ENCODE measurements around the gene NOL11.
A peak's percentile ranks its signal among the peaks of the same experiment; 100 is the strongest.

Gene NOL11

DNA sequence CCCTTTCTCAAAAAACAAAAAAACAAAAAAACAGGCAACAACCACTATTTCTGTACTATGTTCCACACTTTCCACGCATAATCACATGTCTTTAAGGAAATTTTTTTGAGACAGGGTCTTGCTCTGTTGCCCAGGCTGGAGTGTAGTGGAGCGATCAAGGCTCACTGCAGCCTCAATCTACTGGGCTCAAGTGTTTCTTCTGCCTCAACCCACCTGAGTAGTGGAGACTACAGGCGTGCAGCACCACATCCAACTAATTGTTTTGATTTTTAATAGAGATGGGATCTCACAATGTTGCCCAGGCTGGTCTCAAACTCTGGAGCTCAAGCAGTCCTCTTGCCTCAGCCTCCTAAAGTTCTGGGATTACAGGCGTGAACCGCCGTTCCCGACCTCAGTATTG lies 54.9 kb downstream of the NOL11 start:
- no peak for DNase-seq (ENCODE audit: low read depth)
- TF ChIP-seq CTCF (conservative IDR thresholded peaks at IDR 0.05; ENCODE audit: low read depth, low read length): no peak

GRCh38 chr17:67773246-67773645 lies 55.5 kb downstream of the NOL11 start:
- no peak for TF ChIP-seq CTCF (conservative IDR thresholded peaks at IDR 0.05; ENCODE audit: low read depth, low read length)
- no peak for DNase-seq (ENCODE audit: low read depth)
- H3K4me3 ChIP-seq (ENCODE audit: low read depth, low read length): no peak overlapping the region

More for the DNA sequence above, 54.9 kb downstream of the NOL11 start:
- no peak overlapping the region for H3K4me3 ChIP-seq (ENCODE audit: low read depth, low read length)

DNA sequence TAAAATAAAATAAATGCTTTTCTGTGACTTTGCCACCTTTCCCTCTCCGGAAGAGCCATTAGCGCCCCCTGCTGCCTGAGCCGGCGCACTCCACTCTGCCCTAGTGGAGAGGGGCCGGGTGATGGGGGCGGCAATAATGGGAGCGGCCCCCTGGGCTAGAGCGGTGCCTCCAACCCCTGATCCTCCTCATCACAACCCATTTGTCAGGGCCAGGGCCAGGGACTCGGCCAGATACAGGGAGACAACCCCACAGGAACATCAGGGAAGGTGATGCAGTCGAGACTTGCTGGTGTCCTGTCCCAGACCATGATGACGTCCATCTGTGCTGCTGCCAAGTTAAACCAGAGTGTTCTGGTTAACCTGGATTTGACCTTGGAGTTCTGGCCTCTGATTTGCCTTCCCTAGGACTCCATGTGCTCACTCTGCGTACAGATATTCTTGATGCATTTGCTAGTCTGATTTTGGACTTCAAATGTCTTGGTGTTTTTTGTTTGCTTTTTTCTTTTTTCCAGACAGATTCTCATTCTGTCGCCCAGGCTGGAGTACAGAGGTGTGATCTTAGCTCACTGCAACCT lies 61.4 kb downstream of the NOL11 start:
- TF ChIP-seq CTCF (conservative IDR thresholded peaks at IDR 0.05; ENCODE audit: low read depth, low read length): peak; percentile 80
- peak overlapping the region; percentile 26 for H3K4me3 ChIP-seq (ENCODE audit: low read depth, low read length)
- DNase-seq (ENCODE audit: low read depth): peak; percentile 92

DNA sequence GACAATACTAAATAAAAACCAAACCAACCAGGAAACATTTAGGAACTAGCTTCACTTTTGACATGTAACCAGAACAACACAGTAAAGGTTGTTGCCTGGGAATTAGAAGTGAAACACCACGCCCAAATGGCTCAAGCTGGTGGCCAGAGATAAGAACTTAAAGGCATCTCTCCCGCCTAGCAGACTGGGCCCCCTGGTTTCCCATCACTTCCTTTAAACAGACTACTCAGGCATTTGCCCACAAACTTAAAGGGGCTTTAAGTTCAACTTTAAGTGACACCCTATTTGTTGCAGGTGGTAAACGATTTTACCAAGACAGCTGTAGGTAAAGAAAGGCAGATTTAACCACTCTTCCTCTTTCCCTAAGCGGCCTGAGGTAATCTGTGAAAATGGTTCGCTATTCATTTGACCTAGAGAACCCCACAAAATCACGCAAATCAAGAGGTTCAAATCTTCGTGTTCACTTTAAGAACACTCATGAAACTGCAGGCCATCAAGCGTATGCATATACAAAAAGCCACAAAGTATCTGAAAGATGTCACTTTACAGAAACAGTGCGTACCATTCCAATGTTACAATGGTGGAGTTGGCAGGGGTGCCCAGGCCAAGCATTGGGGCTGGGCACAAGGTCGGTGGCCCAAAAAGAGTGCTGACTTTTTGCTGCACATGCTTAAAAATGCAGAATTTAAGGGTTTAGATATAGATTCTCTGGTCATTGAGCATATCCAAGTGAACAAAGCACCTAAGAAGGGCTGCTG lies 66.8 kb downstream of the NOL11 start:
- DNase-seq (ENCODE audit: low read depth): no peak
- TF ChIP-seq CTCF (conservative IDR thresholded peaks at IDR 0.05; ENCODE audit: low read depth, low read length): no peak
- H3K4me3 ChIP-seq (ENCODE audit: low read depth, low read length): no peak overlapping the region

DNA sequence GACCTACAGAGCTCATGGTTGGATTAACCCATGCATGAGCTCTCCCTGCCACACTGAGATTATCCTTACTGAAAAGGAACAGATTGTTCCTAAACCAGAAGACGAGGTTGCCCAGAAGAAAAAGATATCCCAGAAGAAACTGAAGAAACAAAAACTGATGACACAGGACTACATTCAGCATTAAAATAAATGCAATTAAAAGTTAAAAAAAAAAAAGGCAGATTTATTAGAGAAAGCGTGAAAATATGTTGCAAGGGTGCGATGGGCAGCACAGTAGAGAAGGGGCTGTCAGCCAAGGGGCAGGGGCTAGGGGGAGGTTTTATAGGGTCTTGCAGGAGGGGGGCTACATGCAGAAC lies 67.4 kb downstream of the NOL11 start:
- H3K4me3 ChIP-seq (ENCODE audit: low read depth, low read length): no peak overlapping the region
- DNase-seq (ENCODE audit: low read depth): no peak
- TF ChIP-seq CTCF (conservative IDR thresholded peaks at IDR 0.05; ENCODE audit: low read depth, low read length): no peak

GRCh38 chr17:67785504-67785903 lies 67.8 kb downstream of the NOL11 start:
- no peak for TF ChIP-seq CTCF (conservative IDR thresholded peaks at IDR 0.05; ENCODE audit: low read depth, low read length)
- H3K4me3 ChIP-seq (ENCODE audit: low read depth, low read length): no peak overlapping the region

More at GRCh38 chr17:67785504-67785903, 67.8 kb downstream of the NOL11 start:
- no peak for DNase-seq (ENCODE audit: low read depth)
